Caco-2 (cell line): ENCODE results near the gene UMPS. TPM values are rescaled to one million over a fixed set of nuclear protein-coding genes. Genes with fewer than 3 reads are reported as not detected.
"Not testable (repeated sequence)": the region's sequence is repeated elsewhere in the genome, so short reads cannot be mapped to it uniquely, and the experiment has no call there.

Experiments
- BruUV-seq: library from RNA; stranded (reverse); fragments of 400-500 nt; replicated peaks from 2 replicates; lab custom pipeline; 2021; lab: Mats Ljungman, UMichigan
- CTCF ChIA-PET: fragments of 300-600 bp; sonication (Branson Sonifier 250); formaldehyde crosslinking; loops from one replicate; lab custom pipeline; 2022; ENCODE audit warnings: antibody characterized with exemption; lab: Charles Lee
- POLR2A ChIA-PET: fragments of 300-600 bp; sonication (Branson Sonifier 250); formaldehyde crosslinking; loops from one replicate; lab custom pipeline; 2022; ENCODE audit warnings: antibody characterized with exemption; lab: Charles Lee
- DNase-seq, 2 experiments: peaks; one replicate each; pipeline versions ENCODE4 v3.0.0 to v3.0.0-alpha.2; 2020 to 2022
- H3K27me3 ChIP-seq: replicated peaks from 2 replicates; pipeline ENCODE4 v1.6.0; 2011; ENCODE audit warnings: low read length; ENCODE audit not compliant: control insufficient read depth, insufficient read depth
- H3K36me3 ChIP-seq: 2 replicates; pipeline ENCODE4 v1.5.1; 2011; ENCODE audit warnings: low read length; ENCODE audit not compliant: control insufficient read depth, insufficient read depth
- H3K4me1 ChIP-seq: fragments of 250-450 bp; sonication (Bioruptor Pico); 2 replicates; pipeline ENCODE4 v1.5.1; 2020; ENCODE audit warnings: mild to moderate bottlenecking
- H3K4me3 ChIP-seq: 2 replicates; pipeline ENCODE4 v1.5.1; 2011; ENCODE audit warnings: low read depth, mild to moderate bottlenecking, control low read depth, low read length
- H3K9me3 ChIP-seq: fragments of 250-450 bp; sonication (Bioruptor Pico); 2 replicates; pipeline ENCODE4 v1.5.1; 2020; ENCODE audit warnings: mild to moderate bottlenecking, moderate library complexity
- H3K27ac Mint-ChIP-seq: one replicate; pipeline ENCODE4 v1.8.0; 2022; ENCODE audit warnings: mixed read lengths; ENCODE audit not compliant: unreplicated experiment
- H3K27me3 Mint-ChIP-seq: one replicate; pipeline ENCODE4 v1.8.0; 2022; ENCODE audit warnings: mixed read lengths; ENCODE audit not compliant: insufficient read depth, unreplicated experiment
- H3K36me3 Mint-ChIP-seq: one replicate; pipeline ENCODE4 v1.8.0; 2022; ENCODE audit warnings: mild to moderate bottlenecking, mixed read lengths; ENCODE audit not compliant: insufficient read depth, unreplicated experiment
- H3K4me1 Mint-ChIP-seq: one replicate; pipeline ENCODE4 v1.8.0; 2022; ENCODE audit warnings: low read depth, mixed read lengths; ENCODE audit not compliant: unreplicated experiment
- H3K4me3 Mint-ChIP-seq: one replicate; pipeline ENCODE4 v1.8.0; 2022; ENCODE audit warnings: mild to moderate bottlenecking, moderate library complexity, mixed read lengths; ENCODE audit not compliant: unreplicated experiment
- H3K9me3 Mint-ChIP-seq: one replicate; pipeline ENCODE4 v1.8.0; 2022; ENCODE audit warnings: mixed read lengths; ENCODE audit not compliant: unreplicated experiment
- intact Hi-C: fragments of 100-400 bp; cut with micrococcal nuclease; formaldehyde crosslinking; loops from one replicate; pipeline ENCODE4 v1.10.0; 2022; ENCODE audit not compliant: unreplicated experiment
- total RNA-seq: library from RNA; stranded (reverse); gene quantifications from 2 replicates; pipeline ENCODE4 v1.2.3, GENCODE V29; 2022
- TF ChIP-seq, protein P1 (sequence below), 2 experiments: fragments of 200-600 bp in 1 of 2; IDR thresholded peaks; 1 replicate in 1 of 2; 2 replicates in 1 of 2; pipeline versions ENCODE4 v1.5.1 to v1.8.0; 2011 to 2022; ENCODE audit warnings: antibody characterized with exemption in 1 of 2, control low read depth in 1 of 2, inconsistent platforms in 1 of 2, low read depth in 1 of 2, low read length in 1 of 2, mild to moderate bottlenecking in 1 of 2, moderate library complexity in 1 of 2; ENCODE audit not compliant: insufficient read depth in 1 of 2, severe bottlenecking in 1 of 2, unreplicated experiment in 1 of 2

UMPS gene
- total RNA-seq, 1 experiment from 2014 or later, result 62.9 TPM

GRCh38 chr3:124702950-124703349 is 27.3 kb upstream of the UMPS start:
- Histone ChIP-seq H3K4me3 (no peak overlapping the region), H3K4me1 (peaks cover 44% of the 10 kb centered on the region), H3K36me3 (no peaks in the 10 kb centered on the region), H3K9me3 (no peaks in the 10 kb centered on the region), H3K27me3 (no peaks in the 10 kb centered on the region)
- Mint-ChIP-seq H3K27me3 (no peaks in the 10 kb centered on the region), H3K4me1 (peaks cover 25% of the 10 kb centered on the region), H3K36me3 (no peaks in the 10 kb centered on the region), H3K9me3 (peaks cover 10% of the 10 kb centered on the region), H3K27ac (no peak overlapping the region), H3K4me3 (no peak overlapping the region)
- POLR2A ChIA-PET, result no interaction called here
- intact Hi-C loops, result no loop called here
- BruUV-seq, result no TSS peak
- no peak for DNase-seq
- TF ChIP-seq, protein P1, sequence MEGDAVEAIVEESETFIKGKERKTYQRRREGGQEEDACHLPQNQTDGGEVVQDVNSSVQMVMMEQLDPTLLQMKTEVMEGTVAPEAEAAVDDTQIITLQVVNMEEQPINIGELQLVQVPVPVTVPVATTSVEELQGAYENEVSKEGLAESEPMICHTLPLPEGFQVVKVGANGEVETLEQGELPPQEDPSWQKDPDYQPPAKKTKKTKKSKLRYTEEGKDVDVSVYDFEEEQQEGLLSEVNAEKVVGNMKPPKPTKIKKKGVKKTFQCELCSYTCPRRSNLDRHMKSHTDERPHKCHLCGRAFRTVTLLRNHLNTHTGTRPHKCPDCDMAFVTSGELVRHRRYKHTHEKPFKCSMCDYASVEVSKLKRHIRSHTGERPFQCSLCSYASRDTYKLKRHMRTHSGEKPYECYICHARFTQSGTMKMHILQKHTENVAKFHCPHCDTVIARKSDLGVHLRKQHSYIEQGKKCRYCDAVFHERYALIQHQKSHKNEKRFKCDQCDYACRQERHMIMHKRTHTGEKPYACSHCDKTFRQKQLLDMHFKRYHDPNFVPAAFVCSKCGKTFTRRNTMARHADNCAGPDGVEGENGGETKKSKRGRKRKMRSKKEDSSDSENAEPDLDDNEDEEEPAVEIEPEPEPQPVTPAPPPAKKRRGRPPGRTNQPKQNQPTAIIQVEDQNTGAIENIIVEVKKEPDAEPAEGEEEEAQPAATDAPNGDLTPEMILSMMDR (IDR thresholded peaks at IDR 0.05; ENCODE audit: insufficient read depth in 1 of 2, low read depth in 1 of 2, low read length in 1 of 2, severe bottlenecking in 1 of 2, unreplicated experiment in 1 of 2), result no peak
- CTCF ChIA-PET, result no interaction called here

GRCh38 chr3:124705552-124705951 is 24.7 kb upstream of the UMPS start:
- Mint-ChIP-seq H3K4me3 (no peak overlapping the region), H3K4me1 (peaks cover 7% of the 10 kb centered on the region), H3K9me3 (peaks cover 10% of the 10 kb centered on the region), H3K36me3 (peaks cover 5% of the 10 kb centered on the region), H3K27me3 (no peaks in the 10 kb centered on the region), H3K27ac (no peak overlapping the region)
- Histone ChIP-seq H3K27me3 (no peaks in the 10 kb centered on the region), H3K9me3 (0 out of 2 replicates have a peak, but pooled peaks cover 3% of the 10 kb centered on the region), H3K4me3 (no peak overlapping the region), H3K36me3 (no peaks in the 10 kb centered on the region), H3K4me1 (peaks cover 20% of the 10 kb centered on the region)
- POLR2A ChIA-PET, result no interaction called here
- no TSS peak for BruUV-seq
- TF ChIP-seq, protein P1 (IDR thresholded peaks at IDR 0.05; ENCODE audit: insufficient read depth in 1 of 2, low read depth in 1 of 2, low read length in 1 of 2, severe bottlenecking in 1 of 2, unreplicated experiment in 1 of 2), result no peak
- DNase-seq, result no peak
- intact Hi-C loops, result no loop called here
- CTCF ChIA-PET, result interaction anchor here (0.6 to 1.5 kb wide), 2 partner anchors 17 to 299 kb away, joined by 3 read pairs; no protein-coding TSS in a partner anchor

- ChIA-PET CTCF (interaction anchor here (1.0 kb wide), 1 partner anchor 8 kb away, joined by 4 read pairs; no protein-coding TSS in a partner anchor), POLR2A (interaction anchor here (0.5 kb wide), 1 partner anchor 1120 kb away, joined by 3 read pairs; no protein-coding TSS in a partner anchor)
- H3K4me1 ChIP-seq, result peaks cover 15% of the 10 kb centered on the region
- Mint-ChIP-seq H3K27ac (peak overlapping the region; percentile 93), H3K4me1 (peaks cover 13% of the 10 kb centered on the region), H3K4me3 (peak overlapping the region; percentile 55)
- H3K4me3 ChIP-seq, H3K27me3 Mint-ChIP-seq, DNase-seq, H3K9me3 ChIP-seq, H3K36me3 ChIP-seq, intact Hi-C loops, H3K27me3 ChIP-seq, BruUV-seq, H3K9me3 Mint-ChIP-seq, H3K36me3 Mint-ChIP-seq: not testable (repeated sequence)
Measured at GRCh38 chr3:124707223-124707622, 23.0 kb upstream of the UMPS start.
